Muscle of leg (tissue), 11 donors: ENCODE results near the gene PLXDC2. TPM values are rescaled to one million over a fixed set of nuclear protein-coding genes. Genes with fewer than 3 reads are reported as not detected.

ENCODE experiments used
- DNase-seq: peaks from one replicate; pipeline ENCODE4 v3.0.0; 2013
- H3K27ac ChIP-seq: one replicate; pipeline ENCODE4 v1.5.1; 2013; ENCODE audit warnings: mild to moderate bottlenecking, low read length, control low read depth
- H3K27me3 ChIP-seq: one replicate; pipeline ENCODE4 v1.6.1; 2013; ENCODE audit warnings: low read length; ENCODE audit not compliant: control insufficient read depth, insufficient read depth
- H3K36me3 ChIP-seq: one replicate; pipeline ENCODE4 v1.6.1; 2013; ENCODE audit warnings: low read length; ENCODE audit not compliant: control insufficient read depth, insufficient read depth
- H3K4me1 ChIP-seq: one replicate; pipeline ENCODE4 v1.6.1; 2013; ENCODE audit warnings: low read length; ENCODE audit not compliant: control insufficient read depth, insufficient read depth
- H3K4me3 ChIP-seq: one replicate; pipeline ENCODE4 v1.5.1; 2013; ENCODE audit warnings: low read length, control low read depth
- H3K9me3 ChIP-seq: replicated peaks from 2 replicates; pipeline ENCODE4 v1.6.1; 2013; ENCODE audit warnings: low read depth, low read length; ENCODE audit not compliant: control insufficient read depth
- WGBS: methylation state at CpG from one replicate; pipeline ENCODE4 v1.1.5; 2013; ENCODE audit warnings: missing lambda C conversion rate; ENCODE audit not compliant: insufficient coverage; 5-methylcytosine and 5-hydroxymethylcytosine counted together
- polyA plus RNA-seq, 8 donors: library from polyadenylated mRNA; unstranded; fragments of 120-200 nt; gene quantifications; one replicate each; pipeline versions ENCODE4 v1.2.1 to v1.2.3, GENCODE V29; 2013; ENCODE audit warnings: inconsistent platforms in 1 of 8, low replicate concordance in 1 of 8; ENCODE audit not compliant: insufficient read length in 8 of 8, insufficient read depth in 1 of 8
- total RNA-seq: library from RNA; stranded (reverse); fragments of 120-200 nt; gene quantifications from one replicate; pipeline ENCODE4 v1.2.4, GENCODE V29; 2013

PLXDC2 gene
- total and polyA plus RNA-seq, 9 donors: 20.9 to 49.9 (median 33.9) TPM

DNA sequence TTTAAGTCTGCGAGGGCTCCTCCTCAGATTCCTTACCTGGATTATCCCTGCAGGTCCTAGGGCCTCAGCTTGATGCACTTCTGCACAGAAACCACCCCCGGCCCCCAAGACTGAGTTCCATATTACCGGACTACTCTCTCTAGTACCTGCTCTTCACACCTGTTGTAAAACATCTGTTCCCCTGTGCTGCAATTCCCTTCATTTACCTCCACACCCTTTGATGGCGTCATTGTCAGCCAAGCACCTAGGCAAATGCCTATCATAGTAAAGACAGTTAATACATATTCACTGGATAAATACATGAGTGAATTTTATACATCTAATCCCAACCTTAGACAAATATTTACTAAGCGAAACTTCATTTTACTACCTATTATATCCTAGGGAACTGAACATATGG lies 275.5 kb downstream of the PLXDC2 start:
- H3K27me3 ChIP-seq: no peaks in the 10 kb centered on the region
- DNase-seq: no peak
- H3K9me3 ChIP-seq: peaks cover 2% of the 10 kb centered on the region
- WGBS: 67% methylated on average over 3 of the region's 5 CpGs
- H3K36me3 ChIP-seq: no peaks in the 10 kb centered on the region
- no peak overlapping the region for H3K27ac ChIP-seq
- H3K4me1 ChIP-seq: peaks cover 4% of the 10 kb centered on the region
- no peak overlapping the region for H3K4me3 ChIP-seq

GRCh38 chr10:20093600-20093999 lies 277.4 kb downstream of the PLXDC2 start:
- Histone ChIP-seq H3K4me3 (no peak overlapping the region), H3K9me3 (peaks cover 2% of the 10 kb centered on the region), H3K36me3 (no peaks in the 10 kb centered on the region), H3K27me3 (no peaks in the 10 kb centered on the region), H3K27ac (no peak overlapping the region), H3K4me1 (peaks cover 4% of the 10 kb centered on the region)
- WGBS: no CpG with 5 or more reads among the region's 5 CpGs
- DNase-seq: peak; percentile 30

DNA sequence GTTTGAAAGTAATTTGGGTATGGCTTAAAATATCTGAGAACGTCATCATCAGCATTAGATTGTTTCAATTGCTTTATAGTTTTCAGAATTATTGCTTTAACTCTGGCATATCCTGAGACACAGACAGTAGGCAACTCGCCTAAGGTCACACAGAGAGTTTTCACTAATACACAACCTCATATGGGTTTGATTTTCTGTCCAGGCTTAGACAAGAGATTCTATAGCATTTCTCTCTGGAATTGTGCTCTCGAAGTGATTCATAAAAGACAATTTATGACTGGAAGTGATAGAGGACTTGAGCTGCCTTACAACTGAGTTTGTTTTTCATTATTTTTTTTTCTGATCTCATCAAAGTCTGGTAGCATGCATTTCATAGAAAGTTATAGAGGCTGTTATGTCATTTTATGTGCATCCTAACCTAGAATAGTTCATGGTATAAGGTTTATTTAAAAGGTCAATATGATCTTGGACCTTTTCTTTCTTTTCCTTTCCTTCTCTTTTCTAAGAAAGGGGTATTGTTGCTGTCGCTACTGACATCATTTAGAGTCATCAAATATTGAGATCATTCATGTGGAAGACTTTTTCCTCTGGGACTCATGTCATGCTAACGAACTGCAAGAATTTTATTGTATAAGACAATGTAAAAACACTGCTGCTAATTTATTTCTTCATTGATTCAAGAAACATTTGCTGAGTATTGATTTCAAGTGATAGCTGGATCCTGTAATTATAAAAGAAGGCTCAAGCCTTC lies 278.2 kb downstream of the PLXDC2 start:
- Histone ChIP-seq H3K4me1 (peaks cover 2% of the 10 kb centered on the region), H3K9me3 (peaks cover 2% of the 10 kb centered on the region), H3K36me3 (no peaks in the 10 kb centered on the region), H3K4me3 (no peak overlapping the region), H3K27ac (peak overlapping the region; percentile 70), H3K27me3 (no peaks in the 10 kb centered on the region)
- peak; percentile 84 for DNase-seq
- no CpG with 5 or more reads among the region's 5 CpGs for WGBS

DNA sequence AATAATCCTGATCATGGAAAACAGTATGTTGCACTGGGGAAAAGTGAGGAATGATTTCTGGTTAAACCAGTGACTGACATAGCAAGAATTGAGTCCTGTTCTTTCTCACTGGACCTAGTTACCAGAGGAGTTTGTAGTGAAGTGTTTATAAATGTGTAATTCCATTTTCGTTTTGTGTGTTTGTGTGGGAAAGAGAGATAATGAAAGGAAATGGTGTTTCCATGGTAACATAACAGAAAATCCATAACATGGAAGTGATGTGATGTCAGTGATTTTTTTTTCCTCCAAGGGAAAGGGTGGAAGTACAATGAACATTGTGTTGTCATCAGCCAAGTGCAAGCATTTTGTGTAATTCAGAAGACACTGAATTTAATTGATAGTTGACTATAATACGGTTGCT lies 283.9 kb downstream of the PLXDC2 start:
- no peaks in the 10 kb centered on the region for H3K9me3 ChIP-seq
- no peaks in the 10 kb centered on the region for H3K4me1 ChIP-seq
- no peaks in the 10 kb centered on the region for H3K36me3 ChIP-seq
- DNase-seq: peak; percentile 95
- H3K27me3 ChIP-seq: no peaks in the 10 kb centered on the region
- H3K27ac ChIP-seq: peak overlapping the region; percentile 95
- WGBS: no CpG with 5 or more reads among the region's 2 CpGs
- H3K4me3 ChIP-seq: no peak overlapping the region

GRCh38 chr10:20105236-20105635 lies 289.0 kb downstream of the PLXDC2 start:
- H3K9me3 ChIP-seq: no peaks in the 10 kb centered on the region
- H3K27me3 ChIP-seq: no peaks in the 10 kb centered on the region
- H3K36me3 ChIP-seq: no peaks in the 10 kb centered on the region
- DNase-seq: no peak
- H3K27ac ChIP-seq: no peak overlapping the region
- no peak overlapping the region for H3K4me3 ChIP-seq
- no CpG with 5 or more reads among the region's 3 CpGs for WGBS
- H3K4me1 ChIP-seq: peaks cover 2% of the 10 kb centered on the region

GRCh38 chr10:20105931-20106330 lies 289.7 kb downstream of the PLXDC2 start:
- Histone ChIP-seq H3K4me3 (no peak overlapping the region), H3K36me3 (no peaks in the 10 kb centered on the region), H3K9me3 (no peaks in the 10 kb centered on the region), H3K27me3 (no peaks in the 10 kb centered on the region), H3K27ac (no peak overlapping the region), H3K4me1 (peaks cover 2% of the 10 kb centered on the region)
- WGBS: no CpG with 5 or more reads among the region's 1 CpG
- DNase-seq: no peak

- peaks cover 2% of the 10 kb centered on the region for H3K4me1 ChIP-seq
- H3K27ac ChIP-seq: no peak overlapping the region
- H3K9me3 ChIP-seq: no peaks in the 10 kb centered on the region
- H3K36me3 ChIP-seq: no peaks in the 10 kb centered on the region
- no peaks in the 10 kb centered on the region for H3K27me3 ChIP-seq
- DNase-seq: no peak
- no CpG with 5 or more reads among the region's 4 CpGs for WGBS
- H3K4me3 ChIP-seq: no peak overlapping the region
Observed at GRCh38 chr10:20108021-20108420, 291.8 kb downstream of the PLXDC2 start.

DNA sequence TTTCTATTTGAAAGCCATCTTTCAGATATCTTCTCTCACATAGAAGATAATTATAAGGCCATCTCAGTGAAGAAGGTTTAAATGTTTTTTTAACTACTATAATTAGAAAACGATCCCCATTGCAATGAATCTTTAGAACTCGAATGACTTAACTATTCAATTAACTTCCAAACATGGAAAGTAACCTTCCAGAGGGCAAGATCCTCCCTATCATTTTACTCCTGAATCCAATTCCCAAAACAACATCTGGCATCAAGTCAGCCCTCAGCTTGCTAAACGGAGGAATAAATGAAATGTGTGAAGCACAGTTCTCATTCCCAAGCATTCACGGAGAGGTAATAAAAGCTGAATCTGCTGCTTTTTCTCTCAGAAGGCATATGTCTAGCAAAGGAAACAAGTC lies 293.4 kb downstream of the PLXDC2 start:
- no peak for DNase-seq
- Histone ChIP-seq H3K36me3 (no peaks in the 10 kb centered on the region), H3K27me3 (no peaks in the 10 kb centered on the region), H3K9me3 (no peaks in the 10 kb centered on the region), H3K4me3 (no peak overlapping the region), H3K27ac (no peak overlapping the region), H3K4me1 (peaks cover 2% of the 10 kb centered on the region)
- WGBS: no CpG with 5 or more reads among the region's 4 CpGs

GRCh38 chr10:20110125-20111100 lies 294.2 kb downstream of the PLXDC2 start:
- WGBS: 61% methylated on average over 6 of the region's 7 CpGs
- Histone ChIP-seq H3K4me1 (peaks cover 2% of the 10 kb centered on the region), H3K27ac (no peak overlapping the region), H3K36me3 (no peaks in the 10 kb centered on the region), H3K9me3 (no peaks in the 10 kb centered on the region), H3K27me3 (no peaks in the 10 kb centered on the region), H3K4me3 (no peak overlapping the region)
- no peak for DNase-seq

GRCh38 chr10:20114179-20114578 lies 297.9 kb downstream of the PLXDC2 start:
- Histone ChIP-seq H3K4me3 (no peak overlapping the region), H3K9me3 (no peaks in the 10 kb centered on the region), H3K4me1 (peaks cover 2% of the 10 kb centered on the region), H3K27ac (no peak overlapping the region), H3K36me3 (no peaks in the 10 kb centered on the region), H3K27me3 (no peaks in the 10 kb centered on the region)
- no peak for DNase-seq
- 69% methylated on average over 3 of the region's 5 CpGs for WGBS
